ENCODE results near the gene MYO5B.

The MYO5B gene

DNA sequence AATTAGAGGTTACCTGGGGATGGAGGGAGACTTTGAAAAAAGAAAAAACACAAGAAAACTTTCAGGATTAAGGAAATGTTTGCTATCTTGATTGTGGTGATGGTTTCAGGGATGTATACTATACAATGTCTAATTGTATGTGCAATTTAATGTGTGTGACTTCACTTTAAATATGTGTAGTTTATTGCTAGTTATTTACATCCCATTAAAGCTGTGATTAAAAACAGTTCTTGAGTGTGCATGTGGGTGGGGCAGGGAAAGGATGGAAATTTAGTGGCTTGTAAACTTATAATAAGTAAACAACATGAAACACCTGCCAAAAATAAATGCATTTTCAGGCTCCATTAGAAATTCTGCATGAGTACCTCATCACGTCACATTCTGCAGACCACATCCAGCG lies 167.0 kb downstream of the MYO5B start:
- in situ Hi-C loops (cut with MboI; ENCODE audit: low sequenced_read_pairs) = no loop called here

DNA sequence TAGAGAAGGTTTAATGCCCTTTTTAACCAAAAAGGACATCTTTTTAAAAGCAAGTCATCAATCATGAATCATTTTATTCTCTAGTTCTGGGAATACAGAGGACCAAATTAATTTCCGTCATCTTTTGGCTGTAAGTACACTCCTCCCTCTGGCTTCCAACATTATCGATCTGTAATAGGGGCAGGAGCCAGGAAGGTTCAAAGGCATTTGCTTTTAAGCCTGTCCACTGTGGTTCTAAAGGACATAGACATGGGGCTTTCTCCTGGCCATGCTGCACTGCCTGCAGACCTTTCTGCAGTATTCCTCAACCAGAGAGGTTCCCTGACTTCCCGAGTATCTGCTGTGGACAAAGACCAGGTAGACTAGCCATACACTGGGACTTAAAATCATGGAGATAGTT lies 170.5 kb downstream of the MYO5B start:
- in situ Hi-C loops (cut with MboI; ENCODE audit: low sequenced_read_pairs) = no loop called here

DNA sequence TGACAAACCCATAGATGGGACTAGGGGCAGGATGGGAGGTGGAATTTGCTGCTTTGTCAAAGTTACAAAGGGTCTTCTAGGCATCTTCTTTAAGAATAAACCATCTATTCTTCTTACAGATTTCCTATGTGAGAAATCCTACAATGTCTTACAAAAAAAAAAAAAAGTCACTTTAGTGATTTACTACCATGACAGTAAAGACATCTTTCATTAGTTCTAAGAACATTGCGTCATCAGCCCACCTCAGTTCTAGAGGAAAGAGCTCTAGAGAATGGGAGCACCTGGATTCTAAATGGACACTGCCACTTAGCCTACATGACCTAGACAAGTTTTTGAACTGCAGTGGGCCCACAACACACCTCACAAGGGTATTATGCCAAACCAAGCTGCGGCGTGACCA lies 172.0 kb downstream of the MYO5B start:
- in situ Hi-C loops (cut with MboI; ENCODE audit: low sequenced_read_pairs) = no loop called here

DNA sequence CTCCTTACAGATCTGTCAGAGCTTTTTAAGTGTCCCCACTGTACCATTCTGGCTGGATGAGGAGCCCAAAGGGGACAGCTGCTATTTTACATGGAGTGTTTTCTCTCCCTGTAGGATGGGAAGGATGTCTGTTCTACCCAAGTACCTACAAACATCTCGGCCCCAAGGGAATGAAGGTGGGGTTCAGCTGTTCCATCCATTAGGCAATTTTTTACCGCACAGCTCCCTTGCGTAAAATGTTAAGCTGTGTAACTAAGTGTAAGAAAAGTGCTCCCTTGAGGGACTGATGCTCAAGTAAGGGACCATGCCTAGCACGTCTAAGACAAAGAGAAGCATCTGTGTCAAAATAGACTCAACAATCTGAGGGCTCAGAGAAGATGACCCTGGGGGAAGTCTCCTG lies 180.3 kb downstream of the MYO5B start:
- in situ Hi-C loops (cut with MboI; ENCODE audit: low sequenced_read_pairs) = no loop called here

DNA sequence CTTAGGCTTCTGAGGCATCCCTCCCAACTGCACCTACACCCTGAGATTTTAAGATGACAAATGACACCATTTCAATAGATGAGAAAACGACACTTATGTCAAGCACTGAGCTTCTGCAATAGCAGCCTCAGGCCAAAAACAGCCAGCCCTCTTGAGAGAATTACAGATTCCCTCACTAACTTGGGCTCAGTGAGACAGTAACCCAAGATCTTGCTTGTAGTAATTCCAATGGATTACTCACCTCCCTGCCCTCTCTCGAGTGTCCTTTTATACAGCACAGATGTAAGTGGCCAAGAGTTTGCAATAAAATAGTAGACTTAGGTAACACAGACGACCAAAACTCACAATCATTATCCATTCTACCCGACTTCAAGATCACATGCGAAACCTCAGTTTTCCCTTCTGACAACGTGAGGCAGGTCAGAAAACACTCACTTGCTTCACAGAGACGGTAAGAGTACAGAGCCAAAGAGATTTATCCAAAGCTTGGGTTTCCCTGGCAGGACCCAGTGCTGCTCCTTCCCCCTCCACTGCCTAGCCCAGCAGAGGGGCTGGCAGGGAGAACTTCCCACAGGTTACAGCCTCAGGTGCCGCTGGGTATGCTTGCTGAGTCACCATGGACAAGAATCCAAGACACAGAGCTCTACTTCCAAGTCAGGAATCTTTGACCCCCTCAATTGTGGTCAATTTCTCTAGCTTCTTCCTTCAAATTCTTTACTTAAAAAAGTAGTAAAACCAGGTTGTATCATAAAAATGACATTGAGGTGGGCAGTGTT lies 181.4 kb downstream of the MYO5B start:
- in situ Hi-C loops (cut with MboI; ENCODE audit: low sequenced_read_pairs) = no loop called here

DNA sequence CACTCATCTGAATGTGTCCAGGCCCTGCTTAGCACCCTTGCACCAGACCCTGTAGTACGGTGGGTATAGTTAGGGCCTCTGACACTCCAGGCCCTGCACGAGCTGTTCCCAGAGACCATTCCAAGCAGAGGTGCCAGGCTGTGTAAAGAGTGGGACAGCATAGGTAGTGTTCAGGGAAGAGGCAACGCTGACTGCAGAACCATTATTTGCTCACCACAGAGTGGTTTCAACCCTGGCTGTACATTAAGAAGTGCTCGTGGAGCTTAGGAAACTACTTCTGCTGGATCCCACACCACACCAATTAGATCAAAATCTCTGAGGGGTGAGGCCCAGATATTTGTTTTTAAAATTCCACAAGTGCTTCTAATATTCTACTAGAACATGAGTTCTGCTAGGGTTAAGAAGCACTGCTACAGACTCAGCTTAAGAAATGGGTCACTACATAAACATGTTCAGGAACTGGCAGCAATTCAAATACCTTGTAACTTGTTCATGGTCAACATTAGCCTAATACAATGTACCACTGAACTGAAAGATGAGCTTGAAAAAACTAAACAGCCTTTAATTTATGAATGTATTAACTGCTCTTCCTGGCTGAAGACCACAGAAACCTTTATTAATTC lies 183.0 kb downstream of the MYO5B start:
- in situ Hi-C loops (cut with MboI; ENCODE audit: low sequenced_read_pairs) = no loop called here

DNA sequence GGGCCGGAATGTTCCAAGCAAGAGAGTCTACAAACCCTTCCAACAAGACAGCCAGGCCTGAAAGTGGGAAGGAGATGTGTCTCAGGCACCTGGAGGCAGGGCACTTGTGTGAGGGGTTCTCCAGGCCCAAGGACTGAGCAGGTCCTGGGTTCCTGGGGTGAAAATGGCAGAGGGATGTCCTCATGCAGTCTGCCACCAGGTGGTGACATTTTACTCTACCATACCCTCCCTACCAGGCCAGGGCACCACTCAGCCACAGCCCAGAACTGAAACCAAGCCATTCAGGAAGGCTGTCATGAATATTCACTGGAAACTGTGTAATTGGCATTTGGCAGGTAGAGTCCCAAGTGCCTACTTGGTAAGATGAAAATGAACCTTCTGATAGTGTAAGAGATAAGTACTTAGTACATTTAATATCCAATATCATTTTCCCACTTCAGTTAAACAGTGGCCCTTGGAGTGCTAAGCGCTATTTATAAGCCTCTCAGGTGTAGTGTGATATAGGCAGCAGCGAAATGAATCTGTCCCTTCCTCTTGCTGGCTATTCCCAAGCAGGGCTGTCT lies 185.1 kb downstream of the MYO5B start:
- in situ Hi-C loops (cut with MboI; ENCODE audit: low sequenced_read_pairs) = no loop called here

DNA sequence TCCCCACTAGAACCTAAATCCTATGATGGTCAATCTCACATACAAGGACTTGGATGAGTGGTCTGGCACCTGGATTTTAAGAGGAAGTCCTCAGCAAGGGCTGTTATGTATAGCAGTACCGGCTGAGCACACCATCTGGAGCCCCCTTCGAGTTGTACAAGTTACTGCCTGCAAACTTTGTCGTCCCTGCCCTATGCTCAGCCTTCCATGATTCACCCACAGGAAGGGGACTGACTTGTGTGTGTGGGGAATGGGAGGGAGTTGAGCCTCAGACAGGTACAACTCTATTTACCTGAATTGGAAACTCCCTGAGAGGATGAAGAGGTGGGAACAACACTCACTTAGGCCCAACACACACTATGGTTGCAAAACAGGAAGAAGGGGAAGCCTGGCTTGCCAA lies 186.6 kb downstream of the MYO5B start:
- in situ Hi-C loops (cut with MboI; ENCODE audit: low sequenced_read_pairs) = no loop called here

DNA sequence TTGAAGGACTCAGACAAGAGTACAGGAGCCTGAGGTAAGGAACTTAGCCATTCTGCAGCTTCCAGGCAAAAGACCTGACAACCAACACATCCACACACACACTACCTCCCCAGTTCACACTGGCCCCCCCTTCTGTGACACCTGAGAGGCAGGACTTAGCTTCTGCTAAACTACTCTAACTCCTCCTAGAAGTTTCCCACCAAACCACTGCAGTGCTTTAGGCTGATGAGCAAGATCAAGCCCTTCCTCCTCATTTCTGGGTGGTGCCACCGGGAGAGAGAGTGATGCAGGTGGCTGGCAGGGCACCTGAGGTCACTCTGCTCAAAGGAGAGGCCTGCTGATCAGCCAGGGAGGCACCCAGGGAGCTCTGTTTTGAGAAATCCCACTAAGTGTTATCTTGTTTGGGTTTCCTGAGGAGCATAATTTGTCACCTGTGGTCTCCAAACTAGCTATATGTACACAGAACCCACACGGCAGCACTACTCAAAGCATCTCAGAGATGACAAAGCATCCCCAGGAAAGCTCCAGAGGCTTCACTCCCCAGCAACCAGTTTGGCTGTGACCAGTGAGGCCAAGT lies 188.4 kb downstream of the MYO5B start:
- in situ Hi-C loops (cut with MboI; ENCODE audit: low sequenced_read_pairs) = no loop called here

DNA sequence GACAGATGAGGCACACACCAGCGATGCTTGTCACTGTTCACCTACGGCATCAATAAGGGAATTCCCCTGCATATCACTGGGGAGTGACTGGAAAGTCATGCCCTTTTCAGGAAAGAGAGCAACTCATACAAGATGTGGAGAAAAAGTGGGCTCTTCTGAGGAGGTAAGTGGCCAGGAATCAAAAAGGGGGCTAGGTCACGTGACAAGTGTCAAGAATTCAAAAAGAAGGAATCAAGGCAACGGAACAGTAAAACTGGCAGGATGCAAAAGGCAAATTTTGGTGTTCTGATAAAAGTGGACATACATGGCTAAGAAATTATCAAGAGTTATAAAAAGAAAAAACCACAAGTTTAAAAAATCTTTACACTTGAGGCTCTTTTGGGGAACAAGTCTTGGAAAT lies 190.9 kb downstream of the MYO5B start:
- in situ Hi-C loops (cut with MboI; ENCODE audit: low sequenced_read_pairs) = no loop called here

DNA sequence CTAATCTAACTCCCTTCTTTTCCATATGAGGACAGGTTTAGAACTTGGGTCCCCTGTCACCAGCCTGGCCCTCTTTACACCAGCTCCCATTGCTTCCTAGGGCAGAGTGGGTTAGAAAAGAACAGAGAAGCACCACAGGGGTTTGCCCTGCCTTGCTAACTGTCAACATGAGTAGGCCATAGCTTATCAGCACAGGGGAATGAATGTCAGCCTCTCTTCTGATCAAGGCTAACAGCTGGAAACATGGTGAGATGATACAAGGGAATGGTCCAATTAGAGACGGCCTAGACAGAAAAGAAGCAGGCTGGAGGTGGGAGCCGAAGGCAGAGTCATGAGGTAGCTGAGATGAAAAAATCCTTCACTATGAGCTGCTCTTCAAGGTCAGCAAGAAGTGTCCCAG lies 192.2 kb downstream of the MYO5B start:
- in situ Hi-C loops (cut with MboI; ENCODE audit: low sequenced_read_pairs) = no loop called here

DNA sequence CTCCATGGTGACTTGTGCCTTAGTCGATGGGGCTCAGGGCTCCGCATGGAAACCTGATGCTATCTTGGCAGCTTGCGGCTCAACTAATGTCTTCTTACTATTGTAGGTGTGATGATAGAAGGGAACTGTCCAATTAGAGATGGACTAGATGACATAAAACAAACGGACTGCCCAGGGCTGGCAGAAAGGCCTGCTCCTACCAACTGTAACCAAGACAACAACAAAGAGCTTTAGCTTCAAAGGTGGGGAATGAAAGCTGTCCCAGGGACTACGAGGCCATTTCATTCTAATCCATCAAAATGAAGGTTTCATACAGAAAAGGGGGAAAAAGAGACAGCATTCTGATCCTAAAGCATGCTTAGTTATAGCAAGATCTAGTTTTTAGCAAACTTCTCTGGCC lies 194.7 kb downstream of the MYO5B start:
- in situ Hi-C loops (cut with MboI; ENCODE audit: low sequenced_read_pairs) = no loop called here

DNA sequence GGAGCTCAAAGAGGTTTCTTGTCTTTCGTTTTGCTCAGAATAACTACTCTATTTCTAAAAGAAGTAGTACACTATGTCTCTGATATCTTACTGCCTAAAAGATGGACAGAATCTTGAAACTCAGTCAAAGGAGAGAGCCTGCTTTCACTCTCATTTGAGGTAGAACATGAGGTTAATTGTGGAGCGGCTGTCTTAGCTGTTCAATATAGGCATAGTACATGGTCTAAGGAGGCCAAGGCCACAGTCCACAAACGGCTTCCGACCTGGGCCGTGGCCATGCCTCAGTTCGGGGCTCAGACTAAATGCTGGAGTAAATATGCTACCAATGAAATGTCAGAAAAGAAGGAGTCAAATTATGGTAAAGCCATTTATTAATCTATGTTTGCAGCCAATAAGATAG lies 195.8 kb downstream of the MYO5B start:
- in situ Hi-C loops (cut with MboI; ENCODE audit: low sequenced_read_pairs) = no loop called here

DNA sequence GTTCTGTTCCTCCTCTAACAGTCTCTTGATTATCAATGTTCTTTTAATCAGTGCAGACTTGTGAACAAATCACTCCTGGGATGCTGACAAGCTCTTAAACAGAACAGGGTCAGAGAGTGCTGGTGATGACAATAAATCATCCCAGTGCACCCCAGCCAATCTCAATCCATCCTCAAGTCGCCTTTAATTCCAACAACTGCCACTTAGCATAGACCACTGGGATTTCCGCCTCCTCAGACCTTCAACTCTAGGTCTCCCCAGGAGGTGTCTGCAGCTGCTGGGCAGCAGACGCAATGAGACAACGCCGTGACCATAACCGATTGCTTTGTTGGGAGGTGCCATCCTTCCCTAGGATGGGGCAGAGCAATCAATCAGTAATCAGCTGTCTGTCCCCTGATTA lies 197.4 kb downstream of the MYO5B start:
- in situ Hi-C loops (cut with MboI; ENCODE audit: low sequenced_read_pairs) = no loop called here

DNA sequence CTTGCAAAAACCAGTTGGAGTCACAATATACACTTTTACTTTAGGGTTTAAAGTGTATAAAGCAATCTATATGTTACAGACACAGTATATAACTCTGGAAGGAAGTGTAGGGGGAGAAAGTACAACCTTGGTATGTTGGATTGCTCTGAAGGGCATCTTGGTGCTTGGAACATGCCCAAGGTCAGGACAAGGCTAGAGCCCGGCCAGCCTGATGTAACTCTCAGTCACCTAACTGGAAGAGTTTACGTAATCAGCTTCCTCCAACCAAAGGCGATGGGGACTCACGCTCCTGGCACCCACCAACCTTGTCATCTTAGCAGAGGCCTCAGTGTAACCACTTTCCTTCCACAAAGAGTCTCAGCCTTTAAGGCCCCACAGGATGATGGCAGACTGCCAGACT lies 200.5 kb downstream of the MYO5B start:
- in situ Hi-C loops (cut with MboI; ENCODE audit: low sequenced_read_pairs) = no loop called here

DNA sequence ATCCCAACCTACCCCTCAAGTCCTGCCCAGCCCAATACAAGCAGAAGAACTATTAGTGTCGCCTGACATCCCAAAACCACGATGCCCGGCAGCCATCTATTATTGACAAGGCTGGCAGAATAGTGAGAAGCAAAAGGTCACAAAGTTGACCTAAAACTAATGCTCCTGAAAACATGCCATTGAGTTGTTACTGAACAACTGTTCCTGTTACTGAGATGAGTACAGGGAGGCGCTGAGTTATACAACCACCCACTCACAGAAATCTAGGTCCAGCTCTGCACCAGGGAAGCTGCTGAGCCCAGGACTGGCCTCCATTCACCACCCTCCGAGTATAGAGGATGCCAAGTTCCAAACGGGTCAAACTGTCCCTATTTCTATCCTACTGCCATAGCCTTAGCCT lies 201.6 kb downstream of the MYO5B start:
- in situ Hi-C loops (cut with MboI; ENCODE audit: low sequenced_read_pairs) = no loop called here

DNA sequence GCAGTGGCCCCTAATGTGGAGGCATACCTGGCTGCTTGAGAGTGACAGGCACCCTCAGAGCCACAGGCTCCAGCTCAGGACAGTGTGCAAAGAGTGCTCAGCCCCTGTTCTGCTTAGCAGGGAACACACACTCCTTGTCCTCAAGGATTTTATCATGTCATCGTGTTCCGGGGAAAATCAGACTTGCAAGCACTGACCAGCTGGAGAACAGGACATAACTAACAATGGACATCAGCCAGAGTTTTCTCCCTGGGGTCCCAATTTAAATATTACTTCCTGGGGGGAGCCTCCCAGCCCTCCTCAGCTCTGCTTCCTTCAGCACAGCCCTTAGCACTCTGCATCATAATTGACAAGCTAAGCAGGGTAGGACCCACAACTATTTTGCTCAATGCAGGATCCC lies 206.2 kb downstream of the MYO5B start:
- in situ Hi-C loops (cut with MboI; ENCODE audit: low sequenced_read_pairs) = no loop called here

DNA sequence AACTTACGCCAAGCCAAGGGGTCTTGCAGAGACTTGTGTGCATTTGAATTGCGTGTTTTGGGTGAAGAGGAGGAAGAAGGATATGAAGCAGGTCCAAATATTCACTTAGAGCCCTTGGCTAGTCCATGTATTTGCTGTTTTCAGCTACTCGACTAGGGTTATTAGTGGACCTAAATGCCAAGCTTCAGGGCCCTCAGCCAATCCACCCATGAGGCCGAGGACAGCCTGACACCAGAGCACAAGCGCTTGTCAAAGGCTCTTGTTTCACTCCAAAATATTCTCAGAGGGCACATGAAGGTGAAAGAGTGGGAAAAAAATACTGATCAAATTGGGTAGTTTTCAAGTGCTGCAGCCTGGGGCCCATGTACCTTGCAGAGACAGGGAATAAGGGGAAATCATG lies 206.8 kb downstream of the MYO5B start:
- in situ Hi-C loops (cut with MboI; ENCODE audit: low sequenced_read_pairs) = no loop called here

DNA sequence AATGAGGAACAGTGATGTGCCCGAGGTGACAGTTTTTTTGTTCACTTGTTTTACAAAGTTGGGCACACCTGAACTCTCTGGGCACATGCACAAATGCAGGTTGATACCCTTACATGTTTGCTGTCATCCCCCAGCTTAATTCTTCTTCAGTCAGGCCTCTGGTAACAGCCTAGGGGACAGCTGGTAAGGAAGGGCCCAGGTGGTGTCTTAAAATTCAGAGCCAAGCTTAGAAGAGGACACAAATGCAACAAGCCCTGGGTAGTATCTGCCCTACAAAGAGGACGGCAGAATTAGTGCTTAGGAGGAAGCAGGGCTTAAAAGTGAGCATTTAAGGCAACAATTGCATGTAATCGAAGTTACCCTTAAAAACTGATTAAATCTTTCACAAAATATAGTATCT lies 209.7 kb downstream of the MYO5B start:
- in situ Hi-C loops (cut with MboI; ENCODE audit: low sequenced_read_pairs) = no loop called here

DNA sequence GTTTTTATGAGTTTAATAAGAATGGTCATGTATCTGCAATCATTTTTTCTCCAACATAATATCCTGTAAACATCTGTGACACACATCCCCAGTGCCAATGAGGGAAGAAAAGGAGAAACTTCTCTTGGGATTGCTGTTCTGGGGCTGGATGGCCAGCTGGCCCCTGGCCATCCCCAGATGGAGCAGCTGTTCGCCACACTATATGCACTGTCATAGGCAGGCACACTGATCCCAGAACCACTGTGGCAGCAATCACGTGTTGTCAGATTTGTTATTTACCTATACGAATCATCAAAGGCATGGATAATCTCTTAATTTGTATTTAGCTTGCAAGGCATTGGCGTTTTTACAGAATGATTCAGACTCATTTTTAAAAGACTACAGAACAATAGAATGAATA lies 214.1 kb downstream of the MYO5B start:
- in situ Hi-C loops (cut with MboI; ENCODE audit: low sequenced_read_pairs) = no loop called here

DNA sequence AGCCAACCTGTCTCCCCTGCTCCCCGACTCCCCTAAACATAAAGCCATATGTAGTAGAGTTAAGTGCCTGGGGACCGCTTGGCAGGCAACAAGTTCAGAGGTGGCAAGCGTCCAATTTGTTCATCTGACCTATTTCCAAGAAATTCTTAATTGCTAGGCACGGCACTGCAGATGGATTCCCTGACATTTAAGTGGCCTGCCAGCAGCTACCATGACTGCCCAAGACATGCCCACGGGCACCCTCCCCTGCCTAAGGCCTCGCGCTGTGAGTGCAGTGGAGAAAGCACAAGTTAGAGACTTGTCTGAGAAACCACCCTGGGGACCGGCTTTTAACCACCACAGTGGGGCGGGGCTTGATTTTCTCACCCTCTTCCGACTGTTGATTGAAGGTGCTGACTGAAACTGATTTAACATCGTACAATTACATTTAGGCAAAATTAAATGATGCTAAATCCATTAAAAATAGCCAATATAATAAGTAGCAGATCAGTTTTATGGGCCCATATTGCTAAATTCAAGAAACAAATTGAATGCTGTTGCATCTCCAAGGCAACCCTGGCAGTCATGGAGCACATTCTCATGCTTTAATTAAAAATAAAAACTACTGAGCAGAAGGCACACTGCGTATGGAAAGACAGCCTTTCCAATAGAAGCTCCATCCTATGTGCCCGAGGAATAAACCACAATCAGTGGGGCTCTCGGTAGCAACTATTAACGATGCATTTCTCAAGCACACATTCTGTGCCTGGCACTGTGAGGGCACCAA lies 218.0 kb downstream of the MYO5B start:
- in situ Hi-C loops (cut with MboI; ENCODE audit: low sequenced_read_pairs) = no loop called here
